Measurements from ENCODE around the gene PIERCE2.
"Not testable (repeated sequence)": the region's sequence is repeated elsewhere in the genome, so short reads cannot be mapped to it uniquely, and the experiment has no call there.

The PIERCE2 gene

GRCh38 chr15:55434989-55435825 is 26.9 kb downstream of the PIERCE2 start:
- no peak for DNase-seq

GRCh38 chr15:55443141-55443540 is 34.8 kb downstream of the PIERCE2 start:
- not testable (repeated sequence) for DNase-seq

DNA sequence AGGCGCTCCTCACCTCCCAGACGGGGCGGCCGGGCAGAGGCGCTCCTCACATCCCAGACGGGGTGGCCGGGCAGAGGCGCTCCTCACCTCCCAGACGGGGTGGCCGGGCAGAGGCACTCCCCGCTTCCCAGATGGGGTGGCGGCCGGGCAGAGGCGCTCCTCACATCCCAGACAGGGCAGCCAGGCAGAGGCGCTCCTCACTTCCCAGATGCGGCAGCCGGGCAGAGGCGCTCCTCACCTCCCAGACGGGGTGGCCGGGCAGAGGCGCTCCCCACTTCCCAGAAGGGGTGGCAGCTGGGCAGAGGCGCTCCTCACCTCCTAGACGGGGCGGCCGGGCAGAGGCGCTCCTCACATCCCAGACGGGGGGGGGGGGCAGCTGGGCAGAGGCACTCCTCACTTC is 37.6 kb downstream of the PIERCE2 start:
- DNase-seq: not testable (repeated sequence)

DNA sequence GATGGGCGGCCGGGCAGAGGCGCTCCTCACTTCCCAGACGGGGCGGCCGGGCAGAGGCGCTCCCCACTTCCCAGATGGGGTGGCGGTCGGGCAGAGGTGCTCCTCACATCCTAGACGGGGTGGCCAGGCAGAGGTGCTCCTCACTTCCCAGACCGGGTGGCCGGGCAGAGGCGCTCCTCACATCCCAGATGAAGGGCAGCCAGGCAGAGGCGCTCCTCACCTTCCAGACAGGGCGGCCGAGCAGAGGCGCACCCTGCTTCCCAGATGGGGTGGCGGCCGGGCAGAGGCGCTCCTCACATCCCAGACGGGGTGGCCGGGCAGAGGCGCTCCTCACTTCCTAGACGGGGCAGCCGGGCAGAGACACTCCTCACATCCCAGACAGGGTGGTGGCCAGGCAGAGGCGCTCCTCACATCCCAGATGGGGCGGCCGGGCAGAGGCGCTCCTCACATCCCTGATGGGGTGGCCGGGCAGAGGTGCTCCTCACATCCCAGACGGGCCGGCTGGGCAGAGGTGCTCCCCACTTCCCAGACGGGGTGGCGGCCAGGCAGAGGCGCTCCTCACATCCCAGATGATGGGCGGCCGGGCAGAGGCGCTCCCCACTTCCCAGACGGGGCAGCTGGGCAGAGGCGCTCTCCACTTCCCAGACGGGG is 38.2 kb downstream of the PIERCE2 start:
- not testable (repeated sequence) for DNase-seq

- DNase-seq: not testable (repeated sequence)
Measured at GRCh38 chr15:55447030-55447394, 38.7 kb downstream of the PIERCE2 start.

DNA sequence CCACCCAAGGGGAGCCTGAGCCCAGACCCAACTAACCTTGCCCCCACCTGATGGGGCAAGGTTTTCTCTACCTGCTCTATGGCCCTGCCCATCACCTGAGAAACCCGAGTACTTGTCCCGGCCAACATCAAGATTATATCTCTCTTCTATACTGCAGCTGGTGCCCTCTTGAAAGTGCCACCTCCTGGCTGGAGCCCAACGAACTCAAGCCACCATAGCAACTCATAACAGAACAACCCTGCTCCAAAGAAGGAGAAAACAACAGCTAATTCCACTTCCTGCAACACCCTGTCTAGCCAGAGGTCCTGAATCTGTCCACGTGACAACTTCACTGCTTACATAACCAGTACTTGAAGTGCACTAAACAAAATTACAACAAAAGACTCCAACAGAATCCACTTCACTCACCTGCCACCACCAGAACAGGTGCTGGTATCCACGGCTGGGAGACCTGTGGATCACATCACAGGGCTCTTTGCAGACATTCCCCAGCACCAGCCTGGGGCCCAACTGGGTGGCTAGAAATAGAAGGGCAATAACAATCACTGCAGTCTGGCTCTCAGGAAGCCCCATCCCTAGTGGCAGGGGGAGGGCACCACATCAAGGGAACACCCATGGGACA is 49.2 kb downstream of the PIERCE2 start:
- DNase-seq: no peak

DNA sequence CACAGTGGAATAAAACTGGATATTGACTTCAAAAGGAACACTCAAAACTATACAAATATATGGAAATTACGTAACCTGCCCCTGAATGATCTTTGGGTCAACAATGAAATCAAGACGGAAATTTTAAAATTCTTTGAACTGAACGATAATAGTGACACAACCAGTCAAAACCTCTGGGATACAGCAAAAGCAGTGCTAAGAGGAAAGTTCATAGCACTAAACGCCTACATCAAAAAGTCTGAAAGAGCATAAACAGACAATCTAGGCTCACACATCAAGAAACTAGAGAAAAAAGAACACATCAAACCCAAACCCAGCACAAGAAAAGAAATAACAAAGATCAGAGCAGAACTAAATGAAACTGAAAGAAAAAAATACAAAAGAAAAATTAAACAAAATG is 53.2 kb downstream of the PIERCE2 start:
- no peak for DNase-seq

DNA sequence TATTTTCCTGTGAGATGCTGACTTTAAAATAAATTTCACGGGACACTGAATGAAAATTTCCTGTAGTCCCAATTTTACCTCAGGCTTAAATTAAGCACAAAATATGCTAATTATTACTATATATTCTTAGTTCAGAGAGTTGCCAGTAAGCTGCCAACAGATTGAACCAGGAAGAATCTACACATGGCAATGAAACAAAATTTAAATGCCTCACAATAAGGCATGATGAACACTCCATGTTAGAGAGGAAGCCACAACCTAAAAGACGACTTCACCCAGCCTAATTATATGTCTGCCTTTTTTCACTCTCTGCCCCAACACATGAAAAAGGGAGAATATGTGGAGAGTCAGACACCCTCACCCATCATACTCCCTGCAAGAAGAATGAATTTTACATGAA is 60.0 kb downstream of the PIERCE2 start:
- DNase-seq: no peak

Measured in activated gamma-delta T cell (primary cell).